ENCODE results near the gene SH2D4B.
A peak's percentile ranks its signal among the peaks of the same experiment; 100 is the strongest.

SH2D4B gene

DNA sequence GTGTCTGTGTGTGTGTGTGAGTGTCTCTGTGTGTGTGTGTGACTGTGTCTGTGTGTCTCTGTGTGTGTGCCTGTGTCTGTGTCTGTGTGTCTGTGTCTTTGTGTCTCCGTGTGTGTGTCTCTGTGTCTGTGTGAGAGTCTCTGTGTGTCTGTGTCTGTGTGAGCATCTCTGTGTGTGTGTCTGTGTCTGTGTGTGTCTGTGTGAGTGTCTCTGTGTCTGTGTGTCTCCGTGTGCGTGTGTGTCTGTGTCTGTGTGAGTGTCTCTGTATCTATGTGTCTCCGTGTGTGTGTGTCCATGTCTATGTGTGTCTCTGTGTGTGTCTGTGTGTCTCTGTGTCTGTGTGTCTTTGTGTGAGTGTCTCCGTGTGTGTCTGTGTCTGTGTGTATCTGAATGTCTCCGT is 120.4 kb downstream of the SH2D4B start:
- TF ChIP-seq CTCF (IDR thresholded peaks at IDR 0.05): no peak
- H3K36me3 Mint-ChIP-seq (ENCODE audit: low read depth): peaks cover 8% of the 10 kb centered on the region
- no peak overlapping the region for H3K27ac Mint-ChIP-seq
- peaks cover 25% of the 10 kb centered on the region for H3K4me1 Mint-ChIP-seq
- no peak for DNase-seq
- no peak overlapping the region for H3K4me3 Mint-ChIP-seq
- H3K27me3 Mint-ChIP-seq (ENCODE audit: low read depth, poor library complexity): peaks cover 3% of the 10 kb centered on the region
- H3K9me3 Mint-ChIP-seq: peaks cover 18% of the 10 kb centered on the region

- DNase-seq: no peak
- Mint-ChIP-seq H3K4me3 (no peak overlapping the region), H3K27ac (peak overlapping the region; percentile 10), H3K9me3 (peaks cover 6% of the 10 kb centered on the region), H3K27me3 (ENCODE audit: low read depth, poor library complexity) (no peaks in the 10 kb centered on the region), H3K4me1 (peaks cover 36% of the 10 kb centered on the region), H3K36me3 (ENCODE audit: low read depth) (no peaks in the 10 kb centered on the region)
- no peak for TF ChIP-seq CTCF (IDR thresholded peaks at IDR 0.05)
These were observed 121.6 kb downstream of the SH2D4B start for GRCh38 chr10:80659289-80659688.

DNA sequence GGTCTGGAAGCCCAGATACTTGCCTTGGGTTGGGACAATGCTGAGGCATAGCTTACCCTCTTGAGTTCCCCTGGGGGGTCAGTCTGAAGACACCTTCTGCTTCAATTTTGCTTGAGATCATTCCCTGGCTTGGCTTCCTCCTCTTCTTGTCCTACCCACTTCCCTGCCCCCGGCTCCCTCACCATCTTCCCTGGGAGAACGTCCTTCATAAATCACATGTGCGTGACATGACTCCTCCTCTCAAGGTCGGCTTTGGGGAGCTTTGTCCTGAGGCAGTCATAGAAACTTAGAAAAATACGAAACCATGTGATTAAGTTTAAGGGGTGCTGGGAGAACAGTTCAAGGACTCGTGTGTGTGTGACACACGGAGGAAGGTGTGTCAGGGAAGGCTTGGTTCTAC is 122.6 kb downstream of the SH2D4B start:
- H3K4me3 Mint-ChIP-seq: no peak overlapping the region
- peaks cover 37% of the 10 kb centered on the region for H3K4me1 Mint-ChIP-seq
- H3K9me3 Mint-ChIP-seq: no peaks in the 10 kb centered on the region
- TF ChIP-seq CTCF (IDR thresholded peaks at IDR 0.05): no peak
- H3K36me3 Mint-ChIP-seq (ENCODE audit: low read depth): no peaks in the 10 kb centered on the region
- no peak for DNase-seq
- H3K27me3 Mint-ChIP-seq (ENCODE audit: low read depth, poor library complexity): no peaks in the 10 kb centered on the region
- H3K27ac Mint-ChIP-seq: no peak overlapping the region

DNA sequence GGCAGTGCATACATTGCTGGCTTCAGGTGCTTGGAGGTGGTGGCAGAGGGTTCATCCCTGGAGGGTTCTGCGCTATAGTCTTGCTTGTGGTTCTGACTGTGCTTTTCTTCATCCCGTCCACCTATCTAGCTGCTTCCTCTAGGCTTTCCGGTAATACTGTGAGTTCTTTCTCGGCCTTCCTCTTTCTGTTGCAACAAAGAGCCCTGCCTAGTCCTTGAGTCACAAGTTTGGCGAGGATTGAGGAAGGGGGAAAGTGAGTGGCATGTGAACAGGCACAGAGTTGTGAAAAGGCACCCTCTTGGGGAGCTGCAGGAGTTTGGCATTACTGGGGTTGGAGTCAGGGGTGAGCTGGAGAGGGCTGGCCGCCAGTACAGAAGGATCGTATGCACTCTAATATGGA is 123.0 kb downstream of the SH2D4B start:
- no peak overlapping the region for H3K4me3 Mint-ChIP-seq
- no peaks in the 10 kb centered on the region for H3K9me3 Mint-ChIP-seq
- TF ChIP-seq CTCF (IDR thresholded peaks at IDR 0.05): no peak
- no peaks in the 10 kb centered on the region for H3K36me3 Mint-ChIP-seq (ENCODE audit: low read depth)
- no peaks in the 10 kb centered on the region for H3K27me3 Mint-ChIP-seq (ENCODE audit: low read depth, poor library complexity)
- peaks cover 42% of the 10 kb centered on the region for H3K4me1 Mint-ChIP-seq
- no peak overlapping the region for H3K27ac Mint-ChIP-seq
- DNase-seq: no peak

DNA sequence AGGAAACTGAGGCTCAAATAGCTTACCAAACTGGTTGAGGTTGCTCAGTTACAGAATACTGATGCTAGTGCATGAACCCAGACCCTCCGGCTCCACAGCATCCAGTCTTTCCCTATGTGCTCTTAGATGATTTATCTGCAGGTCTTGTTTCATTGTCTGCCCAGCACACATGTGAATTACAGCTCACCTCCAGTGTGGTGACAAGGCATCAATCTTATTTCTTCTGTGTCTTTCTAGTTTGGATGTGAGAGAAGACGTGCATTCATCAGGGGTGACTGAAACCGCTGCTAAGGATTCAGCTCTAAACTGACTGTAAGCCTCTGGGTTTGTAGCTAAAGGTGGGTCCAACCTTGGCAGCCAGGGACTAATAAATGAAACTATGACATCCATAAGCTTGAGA is 123.8 kb downstream of the SH2D4B start:
- DNase-seq: no peak
- Mint-ChIP-seq H3K9me3 (no peaks in the 10 kb centered on the region), H3K27ac (peak overlapping the region; percentile 13), H3K36me3 (ENCODE audit: low read depth) (no peaks in the 10 kb centered on the region), H3K27me3 (ENCODE audit: low read depth, poor library complexity) (no peaks in the 10 kb centered on the region), H3K4me1 (peaks cover 47% of the 10 kb centered on the region), H3K4me3 (no peak overlapping the region)
- no peak for TF ChIP-seq CTCF (IDR thresholded peaks at IDR 0.05)

- Mint-ChIP-seq H3K4me3 (peak overlapping the region; percentile 80), H3K9me3 (no peaks in the 10 kb centered on the region), H3K4me1 (peaks cover 51% of the 10 kb centered on the region), H3K27me3 (ENCODE audit: low read depth, poor library complexity) (no peaks in the 10 kb centered on the region), H3K27ac (no peak overlapping the region), H3K36me3 (ENCODE audit: low read depth) (no peaks in the 10 kb centered on the region)
- TF ChIP-seq CTCF (IDR thresholded peaks at IDR 0.05): peak; percentile 80
- peak; percentile 91 for DNase-seq
These were observed 124.9 kb downstream of the SH2D4B start for GRCh38 chr10:80662429-80663261.

Data from nephron progenitor cell (in vitro differentiated cells).